Measurements from ENCODE around the gene CRTC1. TPM values are rescaled to one million over a fixed set of nuclear protein-coding genes. Genes with fewer than 3 reads are reported as not detected.

Gene CRTC1
- total RNA-seq, 4 donors from 2014 or later = 12.3 to 15.9 (median 13.1) TPM

- Histone ChIP-seq H3K36me3 (no peaks in the 10 kb centered on the region), H3K27me3 (no peaks in the 10 kb centered on the region), H3K9me3 (no peaks in the 10 kb centered on the region), H3K4me1 (no peaks in the 10 kb centered on the region), H3K4me3 (replicated peaks in 1 of 3) (no peak overlapping the region), H3K27ac (no peak overlapping the region)
- WGBS, 2 donors = 69 to 75% methylated on average over 12 to 14 of the region's 14 CpGs
- no peak for TF ChIP-seq POLR2A (IDR thresholded peaks at IDR 0.05)
- TF ChIP-seq, protein P1, sequence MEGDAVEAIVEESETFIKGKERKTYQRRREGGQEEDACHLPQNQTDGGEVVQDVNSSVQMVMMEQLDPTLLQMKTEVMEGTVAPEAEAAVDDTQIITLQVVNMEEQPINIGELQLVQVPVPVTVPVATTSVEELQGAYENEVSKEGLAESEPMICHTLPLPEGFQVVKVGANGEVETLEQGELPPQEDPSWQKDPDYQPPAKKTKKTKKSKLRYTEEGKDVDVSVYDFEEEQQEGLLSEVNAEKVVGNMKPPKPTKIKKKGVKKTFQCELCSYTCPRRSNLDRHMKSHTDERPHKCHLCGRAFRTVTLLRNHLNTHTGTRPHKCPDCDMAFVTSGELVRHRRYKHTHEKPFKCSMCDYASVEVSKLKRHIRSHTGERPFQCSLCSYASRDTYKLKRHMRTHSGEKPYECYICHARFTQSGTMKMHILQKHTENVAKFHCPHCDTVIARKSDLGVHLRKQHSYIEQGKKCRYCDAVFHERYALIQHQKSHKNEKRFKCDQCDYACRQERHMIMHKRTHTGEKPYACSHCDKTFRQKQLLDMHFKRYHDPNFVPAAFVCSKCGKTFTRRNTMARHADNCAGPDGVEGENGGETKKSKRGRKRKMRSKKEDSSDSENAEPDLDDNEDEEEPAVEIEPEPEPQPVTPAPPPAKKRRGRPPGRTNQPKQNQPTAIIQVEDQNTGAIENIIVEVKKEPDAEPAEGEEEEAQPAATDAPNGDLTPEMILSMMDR (IDR thresholded peaks at IDR 0.05) = no peak
- DNase-seq = no peak
- intact Hi-C loops (cut with DNase I) = no loop called here
Observed at GRCh38 chr19:18778826-18779495, 95.5 kb downstream of the CRTC1 start.

- WGBS, 2 donors = 91 to 92% methylated on average over 13 to 16 of the region's 17 CpGs
- TF ChIP-seq POLR2A (IDR thresholded peaks at IDR 0.05) = no peak
- TF ChIP-seq, protein P1 (IDR thresholded peaks at IDR 0.05) = no peak
- Histone ChIP-seq H3K4me1 (peaks cover 0 to 1% of the 10 kb centered on the region in 2 donors), H3K27ac (no peak overlapping the region), H3K9me3 (no peaks in the 10 kb centered on the region), H3K27me3 (no peaks in the 10 kb centered on the region), H3K4me3 (replicated peaks in 1 of 3) (no peak overlapping the region), H3K36me3 (no peaks in the 10 kb centered on the region)
- intact Hi-C loops (cut with DNase I) = no loop called here
- DNase-seq = no peak
Observed at GRCh38 chr19:18780081-18780480, 96.6 kb downstream of the CRTC1 start.

DNA sequence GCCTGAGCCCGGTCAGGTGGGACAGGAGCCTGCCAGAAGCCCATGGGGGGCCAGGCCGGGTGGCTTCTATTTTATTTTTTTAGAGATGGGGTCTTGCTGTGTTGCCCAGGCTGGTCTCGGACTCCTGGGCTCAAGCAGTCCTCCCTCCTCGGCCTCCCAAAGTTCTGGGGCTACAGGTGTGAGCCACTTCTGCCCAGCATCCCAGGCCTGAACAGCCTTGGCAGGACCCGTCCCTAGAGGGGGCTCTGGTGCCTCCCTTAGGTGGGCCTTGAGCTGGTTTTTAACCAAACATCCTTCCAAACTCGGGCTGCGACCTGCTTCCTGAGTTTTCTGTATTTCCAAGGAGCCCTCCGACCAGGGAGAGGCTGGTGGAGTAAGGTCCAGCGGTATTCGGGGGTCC, 97.2 kb downstream of the CRTC1 start:
- TF ChIP-seq, protein P1 (IDR thresholded peaks at IDR 0.05) = no peak
- TF ChIP-seq POLR2A (IDR thresholded peaks at IDR 0.05) = no peak

DNA sequence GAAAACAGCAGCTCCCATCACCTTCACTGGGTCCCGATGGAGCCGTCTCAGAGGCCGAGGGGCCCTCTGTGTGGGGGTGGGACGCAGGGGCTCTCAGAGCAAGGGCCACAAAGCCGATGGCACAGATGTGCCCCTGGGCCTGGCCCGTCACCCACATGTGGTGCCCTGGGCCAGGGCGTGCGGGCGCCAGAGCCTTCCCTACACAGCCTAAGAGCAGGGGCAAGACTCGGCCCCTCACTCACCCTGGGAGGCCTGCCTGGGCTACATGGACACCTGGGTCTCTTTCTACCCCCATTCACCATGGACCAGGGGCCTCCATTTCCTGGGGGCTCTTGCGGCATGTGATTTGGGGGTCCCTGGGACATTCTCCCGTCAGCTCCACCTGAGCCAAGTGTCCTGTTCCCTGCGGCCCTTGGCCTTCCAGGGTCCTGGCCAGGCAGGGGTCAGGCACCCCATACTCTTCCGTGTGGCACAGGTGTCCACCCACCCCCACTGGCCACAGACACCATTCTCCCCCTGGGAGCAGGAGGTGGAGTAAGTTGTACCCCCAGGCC, 97.6 kb downstream of the CRTC1 start:
- 91 to 93% methylated on average over 9 to 13 of the region's 14 CpGs for WGBS, 2 donors

More for the DNA sequence above, 97.2 kb downstream of the CRTC1 start:
- intact Hi-C loops (cut with DNase I) = no loop called here
- no peak for DNase-seq
- 69 to 72% methylated on average over 6 to 10 of the region's 10 CpGs for WGBS, 2 donors
- no peaks in the 10 kb centered on the region for H3K36me3 ChIP-seq
- no peak overlapping the region for H3K4me3 ChIP-seq (replicated peaks in 1 of 3)
- peaks cover 0 to 7% of the 10 kb centered on the region in 2 donors for H3K4me1 ChIP-seq
- H3K27me3 ChIP-seq = no peaks in the 10 kb centered on the region
- H3K27ac ChIP-seq = no peak overlapping the region
- no peaks in the 10 kb centered on the region for H3K9me3 ChIP-seq

More for the DNA sequence above, 97.6 kb downstream of the CRTC1 start:
- Histone ChIP-seq H3K27me3 (no peaks in the 10 kb centered on the region), H3K4me3 (replicated peaks in 1 of 3) (no peak overlapping the region), H3K9me3 (no peaks in the 10 kb centered on the region), H3K27ac (no peak overlapping the region), H3K4me1 (peaks cover 0 to 8% of the 10 kb centered on the region in 2 donors), H3K36me3 (no peaks in the 10 kb centered on the region)
- intact Hi-C loops (cut with DNase I) = no loop called here
- DNase-seq = no peak
- no peak for TF ChIP-seq POLR2A (IDR thresholded peaks at IDR 0.05)
- TF ChIP-seq, protein P1 (IDR thresholded peaks at IDR 0.05) = no peak
